Duodenal mucosa (tissue), 2 donors: ENCODE measurements around the gene TP73.

Experiments
- H3K27ac ChIP-seq: one replicate; pipeline ENCODE4 v1.7.0; 2013; ENCODE audit warnings: low read depth, low read length
- H3K27me3 ChIP-seq, 2 donors: one replicate each; pipeline ENCODE4 v1.7.0; 2013; ENCODE audit warnings: low read length in 2 of 2, control low read depth in 1 of 2; ENCODE audit not compliant: insufficient read depth in 2 of 2, control insufficient read depth in 1 of 2
- H3K36me3 ChIP-seq, 2 donors: one replicate each; pipeline ENCODE4 v1.7.0; 2013; ENCODE audit warnings: low read length in 2 of 2, control low read depth in 1 of 2; ENCODE audit not compliant: insufficient read depth in 2 of 2, control insufficient read depth in 1 of 2
- H3K4me1 ChIP-seq, 2 donors: one replicate each; pipeline ENCODE4 v1.7.0; 2013; ENCODE audit warnings: low read length in 2 of 2, control low read depth in 1 of 2; ENCODE audit not compliant: insufficient read depth in 2 of 2, control insufficient read depth in 1 of 2
- H3K4me3 ChIP-seq, 2 donors: one replicate each; pipeline ENCODE4 v1.7.0; 2013; ENCODE audit warnings: low read length in 2 of 2, low read depth in 1 of 2
- H3K9ac ChIP-seq, 2 donors: one replicate each; pipeline ENCODE4 v1.7.0; 2013; ENCODE audit warnings: low read length in 2 of 2, low read depth in 1 of 2
- H3K9me3 ChIP-seq, 2 donors: one replicate each; pipeline ENCODE4 v1.7.0; 2013; ENCODE audit warnings: low read length in 2 of 2, control low read depth in 1 of 2; ENCODE audit not compliant: control insufficient read depth in 1 of 2

The TP73 gene

DNA sequence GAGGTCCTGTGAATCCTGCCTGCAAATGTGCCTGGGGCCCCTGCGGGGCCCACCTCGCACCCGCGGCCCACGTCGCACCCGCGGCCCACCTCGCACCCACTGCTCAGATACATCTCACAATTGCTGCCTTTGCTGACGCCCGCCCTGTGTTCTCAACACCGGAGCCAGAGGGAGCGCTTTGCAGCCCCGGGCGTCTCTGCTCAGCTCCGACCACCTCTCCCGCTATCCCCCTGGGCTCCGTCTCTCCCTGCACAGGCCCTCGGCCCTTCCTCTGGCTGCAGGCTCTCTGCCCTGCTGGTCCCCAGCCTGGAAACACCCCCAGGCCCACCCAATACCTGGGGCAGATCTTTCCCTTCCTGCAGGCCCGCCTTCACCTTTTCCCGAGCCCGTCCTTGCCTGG lies 44.8 kb downstream of the TP73 start:
- H3K9ac ChIP-seq: no peak overlapping the region
- no peak overlapping the region for H3K27ac ChIP-seq
- H3K4me1 ChIP-seq: no peaks in the 10 kb centered on the region
- peaks cover 0 to 18% of the 10 kb centered on the region in 2 donors for H3K27me3 ChIP-seq
- no peak overlapping the region for H3K4me3 ChIP-seq
- H3K9me3 ChIP-seq: no peaks in the 10 kb centered on the region
- no peaks in the 10 kb centered on the region for H3K36me3 ChIP-seq

GRCh38 chr1:3697810-3698209 lies 45.5 kb downstream of the TP73 start:
- Histone ChIP-seq H3K4me1 (no peaks in the 10 kb centered on the region), H3K36me3 (no peaks in the 10 kb centered on the region), H3K27ac (no peak overlapping the region), H3K9me3 (no peaks in the 10 kb centered on the region), H3K9ac (no peak overlapping the region), H3K27me3 (peaks cover 0 to 17% of the 10 kb centered on the region in 2 donors), H3K4me3 (no peak overlapping the region)

DNA sequence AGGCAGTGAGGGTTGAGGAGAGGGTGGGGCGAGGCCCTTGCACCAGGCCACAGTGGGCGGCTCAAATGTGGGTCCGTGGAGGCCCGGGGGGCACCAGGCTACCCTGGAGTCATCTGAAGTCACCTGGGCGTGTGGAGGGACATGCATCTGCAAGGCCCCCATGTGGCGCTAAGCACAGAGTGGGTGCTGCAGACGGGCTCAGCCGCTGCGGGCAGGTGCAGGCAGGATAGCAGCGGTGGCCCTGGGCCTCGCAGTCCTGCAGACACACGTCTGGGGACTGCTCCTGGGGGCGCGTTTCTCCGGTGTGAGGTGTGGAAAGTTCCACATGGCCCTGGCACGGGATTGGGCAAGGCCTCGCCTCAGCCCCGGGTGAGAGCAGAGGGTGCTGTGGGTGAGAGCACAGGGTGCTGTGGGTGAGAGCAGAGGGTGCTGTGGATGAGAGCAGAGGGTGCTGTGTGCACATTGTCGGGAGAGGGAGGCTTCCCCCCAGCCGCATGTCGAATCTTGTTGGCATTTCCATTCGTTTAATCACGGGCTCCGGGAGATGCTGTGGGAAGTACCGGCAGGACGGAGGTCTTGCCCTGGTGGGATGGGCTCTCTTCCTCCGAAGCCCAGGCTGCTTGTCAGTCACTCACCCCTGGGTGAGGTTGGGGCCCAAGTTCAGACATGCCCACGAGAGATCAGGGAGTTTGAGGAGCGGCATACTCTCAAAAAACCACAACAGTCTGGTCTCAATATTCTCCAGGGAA lies 46.5 kb downstream of the TP73 start:
- H3K27me3 ChIP-seq: peaks cover 0 to 17% of the 10 kb centered on the region in 2 donors
- H3K4me1 ChIP-seq: no peaks in the 10 kb centered on the region

DNA sequence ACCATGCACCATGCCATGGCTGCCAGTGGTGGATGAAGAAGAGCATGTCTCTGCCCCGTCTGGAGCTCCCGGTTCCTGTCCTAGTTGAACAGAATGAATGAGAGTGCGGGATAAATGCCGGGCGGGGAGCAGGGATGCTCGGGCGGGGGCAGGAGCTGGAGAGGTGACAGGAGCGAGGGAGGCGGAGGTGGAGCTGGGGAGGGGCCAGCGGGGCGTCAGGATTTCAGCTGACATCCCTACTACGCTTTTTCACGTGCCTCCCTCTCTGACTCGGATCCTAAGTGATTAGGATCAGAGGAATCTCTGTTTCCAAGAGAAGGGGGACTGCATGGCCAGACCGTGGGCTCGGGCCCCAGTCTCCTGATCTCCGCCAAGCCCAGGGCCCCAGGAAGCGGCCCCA lies 47.3 kb downstream of the TP73 start:
- Histone ChIP-seq H3K4me1 (no peaks in the 10 kb centered on the region), H3K4me3 (no peak overlapping the region), H3K27me3 (peaks cover 0 to 17% of the 10 kb centered on the region in 2 donors), H3K27ac (no peak overlapping the region), H3K9ac (no peak overlapping the region), H3K9me3 (no peaks in the 10 kb centered on the region), H3K36me3 (no peaks in the 10 kb centered on the region)

More for the DNA sequence above, 46.5 kb downstream of the TP73 start:
- Histone ChIP-seq H3K27ac (no peak overlapping the region), H3K9me3 (no peaks in the 10 kb centered on the region), H3K4me3 (no peak overlapping the region), H3K9ac (no peak overlapping the region), H3K36me3 (no peaks in the 10 kb centered on the region)

DNA sequence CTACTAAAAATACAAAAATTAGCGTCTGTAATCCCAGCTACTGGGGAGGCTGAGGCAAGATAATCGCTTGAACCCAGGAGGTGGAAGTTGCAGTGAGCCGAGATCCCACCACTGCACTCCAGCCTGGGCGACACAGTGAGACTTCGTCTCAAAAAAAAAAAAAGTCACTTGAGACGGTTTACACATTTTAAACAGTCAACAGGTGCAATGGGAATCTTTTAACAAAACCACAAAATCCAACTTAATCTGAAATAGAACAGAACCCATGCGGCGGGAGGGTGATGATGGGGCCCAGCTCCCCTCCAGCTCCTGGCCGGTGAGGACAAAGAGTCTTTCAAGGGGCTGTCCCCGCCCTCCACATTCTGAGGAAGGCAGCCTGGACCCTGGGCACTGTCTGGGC lies 48.3 kb downstream of the TP73 start:
- Histone ChIP-seq H3K9ac (no peak overlapping the region), H3K4me3 (no peak overlapping the region), H3K27me3 (peaks cover 0 to 17% of the 10 kb centered on the region in 2 donors), H3K27ac (no peak overlapping the region), H3K4me1 (no peaks in the 10 kb centered on the region), H3K9me3 (no peaks in the 10 kb centered on the region), H3K36me3 (no peaks in the 10 kb centered on the region)

- H3K9ac ChIP-seq: no peak overlapping the region
- no peak overlapping the region for H3K27ac ChIP-seq
- peaks cover 0 to 7% of the 10 kb centered on the region in 2 donors for H3K27me3 ChIP-seq
- no peaks in the 10 kb centered on the region for H3K9me3 ChIP-seq
- no peak overlapping the region for H3K4me3 ChIP-seq
- no peaks in the 10 kb centered on the region for H3K4me1 ChIP-seq
- H3K36me3 ChIP-seq: no peaks in the 10 kb centered on the region
Measured at GRCh38 chr1:3702528-3702927, 50.2 kb downstream of the TP73 start.

DNA sequence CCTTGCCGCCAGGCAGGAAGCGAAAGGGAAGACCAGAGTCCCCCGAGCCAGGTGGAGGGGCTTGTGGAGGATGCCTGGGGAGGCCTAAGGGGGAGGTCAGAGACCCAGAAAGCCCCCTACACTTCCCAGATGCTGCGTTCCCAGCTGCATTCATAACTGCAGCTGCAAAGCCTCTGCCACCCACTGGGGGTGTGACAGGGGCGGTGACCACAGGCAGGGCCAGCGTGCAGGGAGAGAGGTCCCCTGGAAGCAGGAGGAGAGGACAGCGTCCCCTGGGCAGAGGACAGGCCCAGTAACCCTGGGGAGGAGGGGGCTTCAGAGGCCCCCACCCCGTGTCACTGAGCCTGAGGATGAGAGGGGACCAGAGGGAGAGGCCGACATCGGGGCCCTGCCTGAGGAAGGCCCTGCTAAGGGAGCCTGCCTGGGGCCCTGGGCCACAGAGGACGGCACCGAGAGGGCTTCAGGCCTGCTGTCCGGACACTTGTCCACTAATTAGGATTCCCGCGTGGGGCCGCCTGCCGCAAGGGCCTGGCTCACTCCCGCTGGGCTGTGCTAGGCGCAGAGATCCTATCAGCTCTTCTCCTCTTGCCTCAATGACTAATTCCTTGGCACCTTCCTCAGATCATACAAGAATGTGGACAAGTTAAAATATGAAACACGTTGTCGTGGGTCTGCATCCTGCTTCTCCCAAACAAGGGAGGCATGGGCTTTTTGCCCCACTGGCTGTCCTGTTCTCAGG lies 50.8 kb downstream of the TP73 start:
- Histone ChIP-seq H3K9ac (no peak overlapping the region), H3K4me1 (no peaks in the 10 kb centered on the region), H3K9me3 (no peaks in the 10 kb centered on the region), H3K27me3 (peaks cover 2 to 6% of the 10 kb centered on the region in 2 donors), H3K27ac (no peak overlapping the region), H3K4me3 (no peak overlapping the region), H3K36me3 (no peaks in the 10 kb centered on the region)

DNA sequence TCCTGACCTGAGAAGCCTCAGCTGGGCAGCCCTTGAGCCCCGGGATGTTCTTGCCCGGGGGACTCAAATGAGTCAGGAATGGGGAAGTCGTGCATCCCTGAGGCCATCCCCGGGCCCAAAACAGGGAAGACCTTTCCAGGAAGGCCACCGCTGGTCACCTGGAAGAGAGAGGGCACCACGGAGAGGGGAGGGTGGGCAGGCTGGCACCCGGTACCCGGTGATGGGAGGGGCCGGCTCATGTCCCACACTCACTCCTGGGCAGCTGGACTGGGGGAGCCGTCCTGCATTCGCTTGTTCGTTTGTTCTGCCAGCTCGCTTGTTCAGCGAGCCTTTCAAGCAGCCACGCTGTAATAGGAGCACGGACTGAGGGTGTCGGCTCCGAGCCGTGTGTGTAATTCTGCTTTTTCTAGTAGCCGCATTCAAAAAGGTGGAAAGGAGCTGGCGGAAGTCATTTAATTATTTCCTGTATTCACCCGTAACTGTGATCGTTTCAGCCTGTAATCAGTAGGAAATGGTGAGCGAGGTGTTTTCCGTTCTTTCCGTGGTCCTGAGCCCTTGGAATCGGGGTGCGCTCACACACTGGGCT lies 51.6 kb downstream of the TP73 start:
- Histone ChIP-seq H3K36me3 (no peaks in the 10 kb centered on the region), H3K9ac (no peak overlapping the region), H3K27me3 (peaks cover 4 to 5% of the 10 kb centered on the region in 2 donors), H3K4me1 (no peaks in the 10 kb centered on the region), H3K9me3 (no peaks in the 10 kb centered on the region), H3K4me3 (no peak overlapping the region), H3K27ac (no peak overlapping the region)

- H3K4me1 ChIP-seq: no peaks in the 10 kb centered on the region
- no peak overlapping the region for H3K27ac ChIP-seq
- H3K9me3 ChIP-seq: no peaks in the 10 kb centered on the region
- H3K27me3 ChIP-seq: peaks cover 0 to 4% of the 10 kb centered on the region in 2 donors
- no peak overlapping the region for H3K4me3 ChIP-seq
- no peak overlapping the region for H3K9ac ChIP-seq
- no peaks in the 10 kb centered on the region for H3K36me3 ChIP-seq
Measured at GRCh38 chr1:3705341-3705950, 53.1 kb downstream of the TP73 start.
